Heart left ventricle (tissue), 13 donors: ENCODE data around the gene DSCAML1.

ENCODE experiments used
- POLR2A ChIP-seq, 2 donors: fragments of 450-650 bp; IDR thresholded peaks; one replicate each; pipeline ENCODE4 v1.6.1; 2017; ENCODE audit warnings: antibody characterized with exemption in 2 of 2, mild to moderate bottlenecking in 2 of 2, moderate library complexity in 2 of 2
- TF ChIP-seq, protein P1 (sequence below), 12 donors: fragments of 200-600 bp; sonication (generic) in 4 of 12; IDR thresholded peaks; one replicate each; pipeline versions ENCODE4 v1.5.0 to v1.8.0; 2018 to 2022; ENCODE audit warnings: antibody characterized with exemption in 12 of 12, mild to moderate bottlenecking in 5 of 12
- donor health status: ischemic (EF 13 %, LVEDD 7.1; RV severe dilation, severe dysfunction).
- donor health status: DM: no; HTN: yes; CAD: no.
- donor health status: DM: no; HTN: no; CAD: no.
- donor health status: ischemic (EF 25% LVEDD 6.9; RV normal size, moderate dysfunction).
- donor health status: ischemic (EF 25% LVEDD 5.7; RV mildly dilated, moderate dysfunction).
- donor health status: ischemic (EF 35%, LVEDD 5.7; RV mildly dilated, moderate dysfunction).
- donor health status: nonischemic (EF 11% LVEDD 7.7; RV severe dilation, severe dysfunction).
- donor health status: DM: yes; HTN: yes; CAD: no.
- donor health status: PGD.
- donor health status: ischemic (EF 29% LVEDD 5.4; RV normal size, mild dysfunction).
- donor health status: nonischemic (EF 23%, LVEDD 6.1; RV moderate dilation, normal function).

DNA sequence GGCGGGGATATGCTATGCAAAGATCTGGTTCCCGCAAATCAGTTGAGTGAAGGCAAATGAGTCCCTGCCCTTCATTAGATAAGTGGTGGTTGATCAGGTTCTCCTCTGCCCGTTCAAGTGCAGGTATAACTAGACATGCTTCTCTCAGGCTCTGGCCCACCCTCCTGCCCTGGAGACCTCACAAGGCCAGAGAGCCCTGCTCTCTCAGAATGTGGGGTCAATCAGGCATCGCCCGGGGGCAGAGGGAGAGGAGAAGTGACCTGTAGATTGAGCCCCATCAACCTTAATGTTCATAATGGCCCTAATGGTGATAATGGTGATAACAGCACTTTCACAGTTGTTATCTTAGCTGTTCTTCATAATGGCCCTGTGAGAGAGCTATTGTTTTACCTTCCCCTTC, 224.3 kb downstream of the DSCAML1 start:
- TF ChIP-seq, protein P1, sequence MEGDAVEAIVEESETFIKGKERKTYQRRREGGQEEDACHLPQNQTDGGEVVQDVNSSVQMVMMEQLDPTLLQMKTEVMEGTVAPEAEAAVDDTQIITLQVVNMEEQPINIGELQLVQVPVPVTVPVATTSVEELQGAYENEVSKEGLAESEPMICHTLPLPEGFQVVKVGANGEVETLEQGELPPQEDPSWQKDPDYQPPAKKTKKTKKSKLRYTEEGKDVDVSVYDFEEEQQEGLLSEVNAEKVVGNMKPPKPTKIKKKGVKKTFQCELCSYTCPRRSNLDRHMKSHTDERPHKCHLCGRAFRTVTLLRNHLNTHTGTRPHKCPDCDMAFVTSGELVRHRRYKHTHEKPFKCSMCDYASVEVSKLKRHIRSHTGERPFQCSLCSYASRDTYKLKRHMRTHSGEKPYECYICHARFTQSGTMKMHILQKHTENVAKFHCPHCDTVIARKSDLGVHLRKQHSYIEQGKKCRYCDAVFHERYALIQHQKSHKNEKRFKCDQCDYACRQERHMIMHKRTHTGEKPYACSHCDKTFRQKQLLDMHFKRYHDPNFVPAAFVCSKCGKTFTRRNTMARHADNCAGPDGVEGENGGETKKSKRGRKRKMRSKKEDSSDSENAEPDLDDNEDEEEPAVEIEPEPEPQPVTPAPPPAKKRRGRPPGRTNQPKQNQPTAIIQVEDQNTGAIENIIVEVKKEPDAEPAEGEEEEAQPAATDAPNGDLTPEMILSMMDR (IDR thresholded peaks at IDR 0.05) = no peak
- TF ChIP-seq POLR2A (IDR thresholded peaks at IDR 0.05) = no peak
